Tibial artery (tissue), 4 donors: Measurements from ENCODE around the gene IL3.

Experiments used
- DNase-seq, 2 donors: peaks; one replicate each; pipeline ENCODE4 v3.0.0-alpha.2; 2019
- H3K27ac ChIP-seq, 2 donors: fragments of 200-600 bp; sonication (generic) in 1 of 2; 1 replicate in 1 of 2; 2 replicates in 1 of 2; pipeline ENCODE4 v1.5.1; 2018 to 2019; ENCODE audit warnings: mild to moderate bottlenecking in 1 of 2
- H3K27me3 ChIP-seq, 2 donors: fragments of 200-600 bp; sonication (generic) in 1 of 2; one replicate each; pipeline versions ENCODE4 v1.5.1 to v1.6.0; 2016 to 2019
- H3K36me3 ChIP-seq, 3 donors: fragments of 200-600 bp; sonication (generic) in 2 of 3; one replicate each; pipeline ENCODE4 v1.5.1; 2016 to 2019; ENCODE audit warnings: mild to moderate bottlenecking in 2 of 3
- H3K4me1 ChIP-seq, 4 donors: fragments of 200-600 bp; sonication (generic) in 2 of 4; 1 replicate in 3 of 4; 2 replicates in 1 of 4; pipeline ENCODE4 v1.5.1; 2016 to 2019
- H3K4me3 ChIP-seq, 2 donors: fragments of 200-600 bp; sonication (generic) in 1 of 2; 1 replicate in 1 of 2; 2 replicates in 1 of 2; pipeline ENCODE4 v1.5.1; 2018 to 2019; ENCODE audit warnings: mild to moderate bottlenecking in 2 of 2
- H3K9me3 ChIP-seq, 3 donors: fragments of 200-600 bp; sonication (generic) in 1 of 3; one replicate each; pipeline ENCODE4 v1.5.1; 2016 to 2019
- intact Hi-C: fragments of 100-400 bp; cut with DNase I; formaldehyde crosslinking; loops from one replicate; pipeline ENCODE4 v1.15.0; 2023; ENCODE audit warnings: low total_unique reads
- TF ChIP-seq, protein P1 (sequence below), 2 experiments: fragments of 200-600 bp in 1 of 2; fragments of 450-650 bp in 1 of 2; IDR thresholded peaks; one replicate each; pipeline ENCODE4 v1.5.1; 2017 to 2019; ENCODE audit warnings: antibody characterized with exemption in 2 of 2, mild to moderate bottlenecking in 1 of 2, moderate library complexity in 1 of 2

Gene IL3

DNA sequence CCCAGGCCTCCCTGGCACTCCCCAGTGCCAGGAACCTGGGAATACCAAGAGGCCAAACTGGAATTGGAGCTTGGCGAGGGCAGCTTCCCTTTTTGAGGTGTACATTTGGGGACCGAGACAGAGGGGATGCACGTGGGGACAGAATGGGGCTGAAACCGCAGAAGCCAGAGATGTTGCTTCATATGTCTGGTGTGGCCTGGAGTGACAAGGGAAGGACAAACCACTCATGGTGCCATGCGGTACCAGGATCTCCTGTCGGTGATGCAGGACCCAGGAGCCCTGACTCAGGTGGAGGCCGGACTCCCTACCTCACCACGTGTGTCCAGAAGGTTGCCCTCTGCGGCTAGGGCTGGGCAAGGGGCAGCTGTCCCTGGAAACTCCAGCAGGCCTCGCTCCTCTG is 9.1 kb downstream of the IL3 start:
- H3K4me1 ChIP-seq: no peaks in the 10 kb centered on the region
- intact Hi-C loops: no loop called here

DNA sequence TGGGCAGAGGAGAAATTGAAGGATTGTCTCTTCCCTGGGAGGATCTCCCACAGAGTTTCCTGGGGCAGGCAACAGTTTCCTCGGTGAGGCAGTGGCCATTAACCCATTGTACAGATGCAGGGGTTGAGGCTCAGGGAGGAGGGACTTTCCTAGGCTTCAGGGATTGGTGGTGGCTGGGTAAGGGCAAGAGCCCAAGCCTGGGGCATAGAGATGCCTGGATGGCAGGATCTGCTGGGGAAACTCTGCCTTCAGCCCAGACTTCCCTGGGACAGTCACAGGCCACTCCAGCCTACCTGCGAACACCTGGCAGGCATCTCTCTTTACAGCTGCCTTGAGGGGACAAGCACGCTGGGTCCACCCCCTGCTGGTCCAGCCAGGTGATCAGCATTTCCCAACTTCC is 9.5 kb downstream of the IL3 start:
- Histone ChIP-seq H3K36me3 (no peaks in the 10 kb centered on the region), H3K4me3 (no peak overlapping the region), H3K27me3 (no peaks in the 10 kb centered on the region), H3K27ac (no peak overlapping the region), H3K4me1 (no peaks in the 10 kb centered on the region), H3K9me3 (no peaks in the 10 kb centered on the region)
- DNase-seq: no peak
- TF ChIP-seq, protein P1, sequence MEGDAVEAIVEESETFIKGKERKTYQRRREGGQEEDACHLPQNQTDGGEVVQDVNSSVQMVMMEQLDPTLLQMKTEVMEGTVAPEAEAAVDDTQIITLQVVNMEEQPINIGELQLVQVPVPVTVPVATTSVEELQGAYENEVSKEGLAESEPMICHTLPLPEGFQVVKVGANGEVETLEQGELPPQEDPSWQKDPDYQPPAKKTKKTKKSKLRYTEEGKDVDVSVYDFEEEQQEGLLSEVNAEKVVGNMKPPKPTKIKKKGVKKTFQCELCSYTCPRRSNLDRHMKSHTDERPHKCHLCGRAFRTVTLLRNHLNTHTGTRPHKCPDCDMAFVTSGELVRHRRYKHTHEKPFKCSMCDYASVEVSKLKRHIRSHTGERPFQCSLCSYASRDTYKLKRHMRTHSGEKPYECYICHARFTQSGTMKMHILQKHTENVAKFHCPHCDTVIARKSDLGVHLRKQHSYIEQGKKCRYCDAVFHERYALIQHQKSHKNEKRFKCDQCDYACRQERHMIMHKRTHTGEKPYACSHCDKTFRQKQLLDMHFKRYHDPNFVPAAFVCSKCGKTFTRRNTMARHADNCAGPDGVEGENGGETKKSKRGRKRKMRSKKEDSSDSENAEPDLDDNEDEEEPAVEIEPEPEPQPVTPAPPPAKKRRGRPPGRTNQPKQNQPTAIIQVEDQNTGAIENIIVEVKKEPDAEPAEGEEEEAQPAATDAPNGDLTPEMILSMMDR (IDR thresholded peaks at IDR 0.05): no peak
- intact Hi-C loops: no loop called here

More for the DNA sequence above, 9.1 kb downstream of the IL3 start:
- TF ChIP-seq, protein P1 (IDR thresholded peaks at IDR 0.05): no peak
- H3K9me3 ChIP-seq: no peaks in the 10 kb centered on the region
- no peak for DNase-seq
- no peak overlapping the region for H3K4me3 ChIP-seq
- no peak overlapping the region for H3K27ac ChIP-seq
- no peaks in the 10 kb centered on the region for H3K36me3 ChIP-seq
- no peaks in the 10 kb centered on the region for H3K27me3 ChIP-seq

DNA sequence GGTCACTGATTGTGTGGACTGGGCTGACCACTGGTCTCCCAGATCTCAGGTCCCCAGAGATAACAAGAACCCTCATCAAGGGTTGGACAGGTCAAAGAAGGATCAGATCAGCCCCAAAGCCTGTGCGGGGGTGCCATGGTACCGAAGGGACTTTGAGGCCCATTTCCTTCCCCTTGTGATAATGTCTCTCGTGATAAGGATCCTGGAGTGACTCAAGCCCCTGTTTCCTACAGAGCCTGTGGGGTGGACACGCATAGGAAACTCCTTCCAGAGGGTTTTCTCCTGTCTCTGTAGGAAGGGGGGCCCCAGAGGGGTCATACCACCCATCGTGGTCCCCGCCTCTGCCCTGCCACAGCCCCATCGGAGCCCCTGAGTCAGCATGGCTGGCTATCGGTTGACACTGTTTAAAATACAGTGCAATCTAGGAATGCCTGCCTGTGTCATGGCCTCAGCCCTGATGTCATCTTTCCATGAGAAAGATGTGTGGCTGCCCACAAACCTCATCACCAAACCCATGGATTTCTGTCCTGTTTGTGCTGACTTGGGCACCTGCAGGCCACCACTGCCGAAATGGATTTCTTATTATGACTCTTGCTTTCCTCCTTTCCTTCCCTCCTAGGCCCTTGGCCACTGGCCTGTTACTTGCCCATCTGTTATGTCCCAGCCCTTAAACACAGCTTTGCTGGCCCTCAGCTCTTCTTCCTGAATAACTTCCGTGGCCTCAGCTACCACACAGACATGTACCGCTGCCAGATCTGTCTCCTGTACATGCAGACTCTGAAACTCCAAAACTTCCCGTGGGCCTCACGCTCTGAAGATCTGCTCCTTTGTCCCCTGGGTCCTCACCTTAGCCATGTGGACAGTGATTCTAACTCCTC is 10.2 kb downstream of the IL3 start:
- no peak overlapping the region for H3K4me3 ChIP-seq
- H3K27ac ChIP-seq: no peak overlapping the region
- intact Hi-C loops: no loop called here
- no peaks in the 10 kb centered on the region for H3K4me1 ChIP-seq
- H3K9me3 ChIP-seq: no peaks in the 10 kb centered on the region
- H3K27me3 ChIP-seq: no peaks in the 10 kb centered on the region
- DNase-seq: no peak
- TF ChIP-seq, protein P1 (IDR thresholded peaks at IDR 0.05): no peak
- no peaks in the 10 kb centered on the region for H3K36me3 ChIP-seq

DNA sequence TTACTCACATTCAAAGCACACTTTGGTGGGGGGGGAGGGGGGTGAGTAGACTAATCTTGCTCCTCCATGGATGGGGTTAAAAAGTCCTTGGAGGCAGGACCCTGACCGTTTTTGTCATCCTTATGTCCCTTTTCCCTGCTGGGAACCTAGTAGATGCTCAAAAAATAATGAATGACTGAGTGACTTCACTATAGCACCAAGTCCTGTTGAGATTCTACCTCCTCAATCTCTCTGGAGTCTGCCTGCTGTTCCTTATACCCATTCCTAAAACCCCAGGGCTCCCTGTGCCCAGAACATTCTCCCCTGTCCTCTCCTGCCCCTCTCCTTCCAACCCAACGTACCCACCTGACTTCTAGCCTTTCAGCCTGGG is 10.9 kb downstream of the IL3 start:
- no peaks in the 10 kb centered on the region for H3K36me3 ChIP-seq
- H3K4me3 ChIP-seq: no peak overlapping the region
- H3K27ac ChIP-seq: no peak overlapping the region
- no peaks in the 10 kb centered on the region for H3K27me3 ChIP-seq
- no peaks in the 10 kb centered on the region for H3K9me3 ChIP-seq
- no peak for DNase-seq
- TF ChIP-seq, protein P1 (IDR thresholded peaks at IDR 0.05): no peak
- H3K4me1 ChIP-seq: no peaks in the 10 kb centered on the region
- intact Hi-C loops: no loop called here

DNA sequence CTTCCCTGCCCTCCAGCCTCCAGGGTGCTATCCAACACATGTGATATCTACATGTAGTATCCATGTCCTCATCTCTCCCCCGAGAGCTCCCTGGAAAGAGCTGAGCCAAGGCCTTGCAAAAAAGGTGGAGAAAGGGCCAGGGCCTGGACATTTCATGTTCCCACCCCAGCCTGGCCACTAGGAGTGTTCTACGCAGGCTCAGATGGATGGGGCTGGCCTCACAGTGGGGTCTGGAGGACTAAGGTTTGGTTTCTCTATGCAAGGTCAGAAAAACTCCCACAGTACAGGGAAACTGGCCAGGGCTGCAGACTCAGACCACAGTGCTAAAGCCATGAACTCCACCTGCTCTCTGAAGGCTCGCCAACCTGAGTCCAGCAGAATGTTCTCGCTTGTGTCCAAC is 11.6 kb downstream of the IL3 start:
- H3K36me3 ChIP-seq: no peaks in the 10 kb centered on the region
- H3K4me1 ChIP-seq: no peaks in the 10 kb centered on the region
- DNase-seq: no peak
- intact Hi-C loops: no loop called here
- H3K27ac ChIP-seq: no peak overlapping the region
- H3K9me3 ChIP-seq: no peaks in the 10 kb centered on the region
- TF ChIP-seq, protein P1 (IDR thresholded peaks at IDR 0.05): no peak
- H3K27me3 ChIP-seq: no peaks in the 10 kb centered on the region
- H3K4me3 ChIP-seq: no peak overlapping the region
